Uterus (tissue), 2 donors: ENCODE data around the gene COL23A1.

Source experiments
- POLR2A ChIP-seq, 2 donors: fragments of 450-650 bp; IDR thresholded peaks; one replicate each; pipeline ENCODE4 v1.6.1; 2016; ENCODE audit warnings: antibody characterized with exemption in 2 of 2, mild to moderate bottlenecking in 1 of 2, moderate library complexity in 1 of 2
- TF ChIP-seq, protein P1 (sequence below), 4 experiments: fragments of 200-600 bp in 2 of 4; fragments of 450-650 bp in 2 of 4; sonication (generic) in 2 of 4; IDR thresholded peaks; one replicate each; pipeline ENCODE4 v1.5.1; 2016 to 2019; ENCODE audit warnings: antibody characterized with exemption in 4 of 4, mild to moderate bottlenecking in 2 of 4, moderate library complexity in 1 of 4

DNA sequence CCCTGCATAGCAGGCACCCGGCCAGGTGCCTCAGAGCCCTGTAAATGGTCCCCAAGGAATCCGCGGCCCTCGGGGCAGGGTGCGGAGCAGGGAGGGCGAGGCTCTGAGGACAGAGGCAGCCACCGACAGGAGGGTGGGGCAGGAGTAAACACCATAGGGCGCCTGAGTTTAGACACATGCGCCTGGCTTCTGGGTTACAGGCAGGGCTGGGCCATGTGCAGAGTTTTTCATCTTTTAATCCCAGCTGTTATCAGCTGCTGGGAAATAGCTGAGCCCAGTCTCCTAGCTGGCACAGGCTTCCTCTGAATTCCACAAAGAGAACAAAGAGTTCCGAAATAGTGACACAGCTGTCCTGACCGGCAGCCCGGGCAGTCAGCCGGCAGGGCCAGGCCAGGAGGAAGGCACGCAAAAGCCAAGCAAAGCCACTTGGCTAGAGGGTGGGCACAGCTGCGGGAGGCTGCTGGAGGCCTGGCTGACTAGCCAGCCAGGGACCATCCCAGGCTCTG, 258.6 kb downstream of the COL23A1 start:
- TF ChIP-seq POLR2A (IDR thresholded peaks at IDR 0.05) = no peak
- TF ChIP-seq, protein P1, sequence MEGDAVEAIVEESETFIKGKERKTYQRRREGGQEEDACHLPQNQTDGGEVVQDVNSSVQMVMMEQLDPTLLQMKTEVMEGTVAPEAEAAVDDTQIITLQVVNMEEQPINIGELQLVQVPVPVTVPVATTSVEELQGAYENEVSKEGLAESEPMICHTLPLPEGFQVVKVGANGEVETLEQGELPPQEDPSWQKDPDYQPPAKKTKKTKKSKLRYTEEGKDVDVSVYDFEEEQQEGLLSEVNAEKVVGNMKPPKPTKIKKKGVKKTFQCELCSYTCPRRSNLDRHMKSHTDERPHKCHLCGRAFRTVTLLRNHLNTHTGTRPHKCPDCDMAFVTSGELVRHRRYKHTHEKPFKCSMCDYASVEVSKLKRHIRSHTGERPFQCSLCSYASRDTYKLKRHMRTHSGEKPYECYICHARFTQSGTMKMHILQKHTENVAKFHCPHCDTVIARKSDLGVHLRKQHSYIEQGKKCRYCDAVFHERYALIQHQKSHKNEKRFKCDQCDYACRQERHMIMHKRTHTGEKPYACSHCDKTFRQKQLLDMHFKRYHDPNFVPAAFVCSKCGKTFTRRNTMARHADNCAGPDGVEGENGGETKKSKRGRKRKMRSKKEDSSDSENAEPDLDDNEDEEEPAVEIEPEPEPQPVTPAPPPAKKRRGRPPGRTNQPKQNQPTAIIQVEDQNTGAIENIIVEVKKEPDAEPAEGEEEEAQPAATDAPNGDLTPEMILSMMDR (IDR thresholded peaks at IDR 0.05) = no peak
